Upper lobe of left lung (tissue), 4 donors: ENCODE results near the gene PRKN.

Source experiments
- POLR2A ChIP-seq, 4 donors: fragments of 450-650 bp; IDR thresholded peaks; one replicate each; pipeline ENCODE4 v1.5.1; 2016 to 2017; ENCODE audit warnings: antibody characterized with exemption in 4 of 4, mild to moderate bottlenecking in 2 of 4
- TF ChIP-seq, protein P1 (sequence below), 6 experiments: fragments of 450-650 bp in 4 of 6; fragments of 200-600 bp in 2 of 6; sonication (generic) in 2 of 6; IDR thresholded peaks; one replicate each; pipeline ENCODE4 v1.5.1; 2016 to 2019; ENCODE audit warnings: antibody characterized with exemption in 6 of 6

DNA sequence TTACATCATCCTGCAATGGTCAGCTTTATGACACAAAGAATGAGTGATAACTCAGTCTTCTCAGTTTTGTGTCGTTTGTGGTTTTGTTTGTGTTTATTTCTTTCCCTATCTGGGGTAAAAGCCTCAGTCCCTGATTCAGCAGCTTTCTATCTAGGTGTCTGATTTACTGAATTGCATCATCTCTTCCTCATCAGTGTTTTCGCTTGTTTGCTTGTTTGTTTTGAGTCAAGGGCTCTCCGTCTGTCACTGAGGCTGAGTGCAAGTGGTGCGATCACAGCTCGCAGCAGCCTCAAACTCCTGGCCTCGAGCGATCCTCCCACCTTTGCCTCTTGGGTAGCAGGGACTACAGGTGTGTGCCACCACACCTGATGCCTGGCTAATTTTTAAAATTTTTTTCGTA lies 548.9 kb downstream of the PRKN start:
- TF ChIP-seq, protein P1, sequence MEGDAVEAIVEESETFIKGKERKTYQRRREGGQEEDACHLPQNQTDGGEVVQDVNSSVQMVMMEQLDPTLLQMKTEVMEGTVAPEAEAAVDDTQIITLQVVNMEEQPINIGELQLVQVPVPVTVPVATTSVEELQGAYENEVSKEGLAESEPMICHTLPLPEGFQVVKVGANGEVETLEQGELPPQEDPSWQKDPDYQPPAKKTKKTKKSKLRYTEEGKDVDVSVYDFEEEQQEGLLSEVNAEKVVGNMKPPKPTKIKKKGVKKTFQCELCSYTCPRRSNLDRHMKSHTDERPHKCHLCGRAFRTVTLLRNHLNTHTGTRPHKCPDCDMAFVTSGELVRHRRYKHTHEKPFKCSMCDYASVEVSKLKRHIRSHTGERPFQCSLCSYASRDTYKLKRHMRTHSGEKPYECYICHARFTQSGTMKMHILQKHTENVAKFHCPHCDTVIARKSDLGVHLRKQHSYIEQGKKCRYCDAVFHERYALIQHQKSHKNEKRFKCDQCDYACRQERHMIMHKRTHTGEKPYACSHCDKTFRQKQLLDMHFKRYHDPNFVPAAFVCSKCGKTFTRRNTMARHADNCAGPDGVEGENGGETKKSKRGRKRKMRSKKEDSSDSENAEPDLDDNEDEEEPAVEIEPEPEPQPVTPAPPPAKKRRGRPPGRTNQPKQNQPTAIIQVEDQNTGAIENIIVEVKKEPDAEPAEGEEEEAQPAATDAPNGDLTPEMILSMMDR (IDR thresholded peaks at IDR 0.05), result no peak
- TF ChIP-seq POLR2A (IDR thresholded peaks at IDR 0.05), result no peak
